ENCODE data around the gene CACHD1.
"Not testable (repeated sequence)": the region's sequence is repeated elsewhere in the genome, so short reads cannot be mapped to it uniquely, and the experiment has no call there.

CACHD1 gene

DNA sequence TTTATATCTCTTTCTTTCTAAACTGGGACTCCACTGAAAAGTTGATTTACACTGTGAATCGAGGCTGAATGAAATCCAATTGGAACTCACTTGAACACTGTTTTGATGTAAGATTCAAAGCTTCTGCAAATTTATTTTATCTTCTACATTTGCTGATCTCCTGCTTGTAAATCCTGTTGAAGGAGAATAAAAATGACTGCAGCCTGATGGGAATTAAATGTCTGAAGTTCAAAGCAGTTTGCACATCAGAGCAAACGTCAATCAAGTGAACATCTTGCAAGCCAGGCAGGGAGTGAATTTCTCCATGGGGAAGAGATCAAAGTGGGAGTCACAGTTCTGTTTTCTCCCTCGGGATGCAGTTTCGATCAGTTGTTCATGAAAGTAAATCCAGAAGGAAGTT lies 127.2 kb downstream of the CACHD1 start:
- TF ChIP-seq, protein P1, sequence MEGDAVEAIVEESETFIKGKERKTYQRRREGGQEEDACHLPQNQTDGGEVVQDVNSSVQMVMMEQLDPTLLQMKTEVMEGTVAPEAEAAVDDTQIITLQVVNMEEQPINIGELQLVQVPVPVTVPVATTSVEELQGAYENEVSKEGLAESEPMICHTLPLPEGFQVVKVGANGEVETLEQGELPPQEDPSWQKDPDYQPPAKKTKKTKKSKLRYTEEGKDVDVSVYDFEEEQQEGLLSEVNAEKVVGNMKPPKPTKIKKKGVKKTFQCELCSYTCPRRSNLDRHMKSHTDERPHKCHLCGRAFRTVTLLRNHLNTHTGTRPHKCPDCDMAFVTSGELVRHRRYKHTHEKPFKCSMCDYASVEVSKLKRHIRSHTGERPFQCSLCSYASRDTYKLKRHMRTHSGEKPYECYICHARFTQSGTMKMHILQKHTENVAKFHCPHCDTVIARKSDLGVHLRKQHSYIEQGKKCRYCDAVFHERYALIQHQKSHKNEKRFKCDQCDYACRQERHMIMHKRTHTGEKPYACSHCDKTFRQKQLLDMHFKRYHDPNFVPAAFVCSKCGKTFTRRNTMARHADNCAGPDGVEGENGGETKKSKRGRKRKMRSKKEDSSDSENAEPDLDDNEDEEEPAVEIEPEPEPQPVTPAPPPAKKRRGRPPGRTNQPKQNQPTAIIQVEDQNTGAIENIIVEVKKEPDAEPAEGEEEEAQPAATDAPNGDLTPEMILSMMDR (IDR thresholded peaks at IDR 0.05; ENCODE audit: low read depth, low read length) = no peak
- H3K27ac ChIP-seq = no peak overlapping the region
- H3K9me3 ChIP-seq (ENCODE audit: severe bottlenecking) = no peaks in the 10 kb centered on the region
- DNase-seq = no peak
- H3K4me3 ChIP-seq (ENCODE audit: low read depth, low read length) = no peak overlapping the region
- no peaks in the 10 kb centered on the region for H3K27me3 ChIP-seq (ENCODE audit: insufficient read depth, low read depth, severe bottlenecking)
- H3K36me3 ChIP-seq = no peaks in the 10 kb centered on the region

- Histone ChIP-seq H3K4me3 (ENCODE audit: low read depth, low read length) (no peak overlapping the region), H3K9me3 (ENCODE audit: severe bottlenecking) (no peaks in the 10 kb centered on the region), H3K36me3 (no peaks in the 10 kb centered on the region), H3K27me3 (ENCODE audit: insufficient read depth, low read depth, severe bottlenecking) (no peaks in the 10 kb centered on the region), H3K27ac (no peak overlapping the region)
- no peak for DNase-seq
- TF ChIP-seq, protein P1 (IDR thresholded peaks at IDR 0.05; ENCODE audit: low read depth, low read length) = no peak
Measured at GRCh38 chr1:64598100-64598571, 128.2 kb downstream of the CACHD1 start.

DNA sequence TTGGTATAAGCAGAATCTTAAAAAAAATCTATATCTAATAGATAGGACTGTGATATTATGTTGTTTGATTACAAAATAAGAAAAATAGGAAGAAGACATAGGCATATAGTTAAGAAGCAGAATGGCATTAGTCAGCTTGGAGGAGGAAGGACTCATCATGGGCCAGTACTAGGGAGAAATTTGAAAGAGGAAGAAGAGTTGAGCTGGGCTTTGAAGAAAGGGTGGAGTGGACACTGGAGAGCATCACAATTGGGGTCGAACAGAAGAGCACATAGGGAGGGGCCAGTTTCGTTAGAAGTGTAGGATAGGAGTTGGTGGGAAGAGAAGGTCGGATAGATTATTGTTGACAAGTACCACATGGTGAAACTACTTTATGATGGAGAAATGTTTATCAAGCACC lies 129.3 kb downstream of the CACHD1 start:
- H3K36me3 ChIP-seq = no peaks in the 10 kb centered on the region; the same call in 1 of the 2 replicates
- TF ChIP-seq, protein P1 (IDR thresholded peaks at IDR 0.05; ENCODE audit: low read depth, low read length) = no peak
- H3K27me3 ChIP-seq (ENCODE audit: insufficient read depth, low read depth, severe bottlenecking) = no peaks in the 10 kb centered on the region
- DNase-seq = no peak
- no peaks in the 10 kb centered on the region for H3K9me3 ChIP-seq (ENCODE audit: severe bottlenecking)
- H3K27ac ChIP-seq = no peak overlapping the region
- no peak overlapping the region for H3K4me3 ChIP-seq (ENCODE audit: low read depth, low read length)

- H3K4me3 ChIP-seq (ENCODE audit: low read depth, low read length) = no peak overlapping the region
- TF ChIP-seq, protein P1 (IDR thresholded peaks at IDR 0.05; ENCODE audit: low read depth, low read length) = no peak
- no peak overlapping the region for H3K27ac ChIP-seq
- peak; percentile 21 for DNase-seq
- H3K36me3 ChIP-seq = no peaks in the 10 kb centered on the region; the same call in 1 of the 2 replicates
- no peaks in the 10 kb centered on the region for H3K27me3 ChIP-seq (ENCODE audit: insufficient read depth, low read depth, severe bottlenecking)
- no peaks in the 10 kb centered on the region for H3K9me3 ChIP-seq (ENCODE audit: severe bottlenecking)
Measured at GRCh38 chr1:64601207-64601606, 131.3 kb downstream of the CACHD1 start.

GRCh38 chr1:64608005-64608650 lies 138.2 kb downstream of the CACHD1 start:
- DNase-seq = no peak
- H3K27me3 ChIP-seq (ENCODE audit: insufficient read depth, low read depth, severe bottlenecking) = no peaks in the 10 kb centered on the region
- H3K27ac ChIP-seq = no peak overlapping the region
- no peak overlapping the region for H3K4me3 ChIP-seq (ENCODE audit: low read depth, low read length)
- no peaks in the 10 kb centered on the region; the same call in 1 of the 2 replicates for H3K36me3 ChIP-seq
- TF ChIP-seq, protein P1 (IDR thresholded peaks at IDR 0.05; ENCODE audit: low read depth, low read length) = no peak
- peaks cover 9% of the 10 kb centered on the region for H3K9me3 ChIP-seq (ENCODE audit: severe bottlenecking)

DNA sequence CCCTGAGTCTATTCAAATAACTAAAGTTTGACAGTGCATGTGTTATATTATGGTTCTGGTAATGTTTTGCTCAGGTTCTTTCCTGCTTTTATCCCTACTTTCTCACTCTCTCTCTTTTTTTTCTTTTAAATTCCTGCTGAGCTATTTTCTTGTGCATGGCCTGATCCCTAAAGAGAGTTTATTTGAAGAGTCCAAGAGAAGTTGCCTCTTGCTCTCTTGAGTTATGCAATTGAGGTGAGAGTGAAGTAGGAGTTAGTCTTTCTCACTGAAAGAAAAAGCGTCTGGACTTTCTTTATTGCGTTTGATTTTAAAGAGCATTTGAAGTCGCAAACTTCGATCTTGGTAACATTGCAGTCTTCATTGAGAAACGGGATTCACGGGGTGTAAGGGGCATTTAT lies 138.7 kb downstream of the CACHD1 start:
- Histone ChIP-seq H3K36me3 (no peaks in the 10 kb centered on the region; the same call in 1 of the 2 replicates), H3K9me3 (ENCODE audit: severe bottlenecking) (peaks cover 9% of the 10 kb centered on the region), H3K27ac (no peak overlapping the region), H3K4me3 (ENCODE audit: low read depth, low read length) (no peak overlapping the region), H3K27me3 (ENCODE audit: insufficient read depth, low read depth, severe bottlenecking) (no peaks in the 10 kb centered on the region)
- TF ChIP-seq, protein P1 (IDR thresholded peaks at IDR 0.05; ENCODE audit: low read depth, low read length) = no peak
- no peak for DNase-seq

DNA sequence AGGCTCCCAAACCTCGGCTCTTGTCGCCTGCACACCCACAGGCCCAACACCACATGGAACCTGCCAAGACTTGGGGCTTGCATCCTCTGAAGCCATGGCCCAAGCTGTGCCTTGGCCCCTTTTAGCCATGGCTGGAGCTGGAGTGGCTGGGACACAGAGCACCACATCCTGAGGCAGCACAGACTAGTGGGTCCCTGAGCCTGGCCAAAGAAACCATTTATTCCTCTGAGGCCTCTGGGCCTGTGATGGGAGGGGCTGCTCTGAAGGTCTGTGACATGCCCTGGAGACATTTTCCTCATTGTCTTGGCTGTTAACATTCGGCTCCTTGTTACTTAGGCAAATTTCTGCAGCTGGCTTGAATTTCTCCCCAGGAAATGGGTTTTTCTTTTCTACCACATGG lies 141.0 kb downstream of the CACHD1 start:
- not testable (repeated sequence) for H3K27ac ChIP-seq; H3K9me3 ChIP-seq (ENCODE audit: severe bottlenecking); DNase-seq; H3K27me3 ChIP-seq (ENCODE audit: insufficient read depth, low read depth, severe bottlenecking); H3K36me3 ChIP-seq; H3K4me3 ChIP-seq (ENCODE audit: low read depth, low read length)
